SKM-1 (cell line): ENCODE data around the gene ADCY4.
A peak's percentile ranks its signal among the peaks of the same experiment; 100 is the strongest.
"Not testable (repeated sequence)": the region's sequence is repeated elsewhere in the genome, so short reads cannot be mapped to it uniquely, and the experiment has no call there.

Source experiments
- DNase-seq: peaks from one replicate; lab custom pipeline; 2025; ENCODE audit not compliant: unreplicated experiment; lab: John Stamatoyannopoulos, UW

The ADCY4 gene

DNA sequence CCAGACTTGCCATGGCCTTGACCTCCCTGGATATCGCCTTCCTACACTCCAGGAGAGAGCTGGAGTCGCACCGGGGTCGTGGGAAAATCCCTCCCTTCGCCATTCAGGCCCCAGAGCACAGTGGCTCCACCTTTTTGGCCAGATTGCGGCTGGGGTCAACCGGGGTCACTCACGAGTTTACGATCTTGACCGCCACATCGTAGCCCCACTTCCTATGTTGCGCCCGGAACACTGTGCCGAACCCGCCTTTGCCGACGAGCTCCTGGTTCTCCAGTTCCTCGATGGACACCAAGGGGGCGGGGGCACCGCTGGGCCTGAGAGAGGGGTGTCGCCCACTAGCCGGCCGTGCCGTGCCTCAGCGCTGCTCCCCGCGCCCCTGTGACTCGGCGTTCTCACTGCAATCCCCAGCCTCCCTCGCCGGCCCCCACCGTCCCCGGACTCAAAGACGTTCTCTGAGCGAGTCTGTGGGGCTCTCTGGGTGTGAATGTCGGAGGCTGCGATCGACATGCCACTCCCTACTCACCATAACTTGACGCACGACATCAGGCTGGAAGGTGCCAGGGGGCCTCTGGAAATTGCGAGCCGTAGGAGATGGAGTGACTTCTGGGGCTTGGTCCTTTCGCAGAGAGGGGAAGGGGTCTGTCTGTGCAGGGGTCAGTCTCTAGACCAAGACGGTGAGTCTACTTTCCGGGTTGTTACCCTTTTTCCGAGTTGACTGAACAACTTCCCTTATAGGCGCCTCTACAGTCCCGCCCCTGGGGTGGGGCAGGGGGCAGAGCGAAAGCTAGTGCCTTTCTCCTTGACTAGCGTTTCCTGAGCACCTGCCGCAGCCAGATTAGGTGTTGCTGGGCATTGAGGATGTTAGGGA is 4.6 kb upstream of the ADCY4 start, which contains the start of gene RIPK3:
RIPK3 (minus strand) TSS at position 708 of the 868 bp plus-strand sequence; CDS start at position 543, 165 bp downstream.
- DNase-seq, result peak; percentile 25

DNA sequence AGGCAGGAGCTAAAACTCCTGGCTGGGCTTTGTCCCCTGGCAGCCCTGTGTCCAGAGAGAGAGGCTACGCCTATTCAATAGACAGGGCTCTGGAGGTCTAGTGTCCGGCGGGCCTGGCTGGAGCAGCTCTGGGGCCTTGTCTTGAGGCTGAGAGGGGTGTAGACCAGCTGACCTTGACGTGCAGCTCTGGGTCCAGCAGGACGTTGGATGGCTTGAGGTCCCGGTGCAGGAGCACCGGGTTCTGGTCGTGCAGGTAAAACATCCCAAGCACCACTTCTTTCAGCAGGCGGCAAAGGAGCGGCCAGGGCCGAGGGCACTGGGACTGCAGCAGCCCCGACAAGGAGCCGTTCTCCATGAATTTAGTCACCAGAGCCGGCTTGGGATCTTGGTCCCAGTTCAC is 4.0 kb upstream of the ADCY4 start:
- DNase-seq, result no peak

GRCh38 chr14:24337824-24338175 is 2.9 kb upstream of the ADCY4 start:
- no peak for DNase-seq

DNA sequence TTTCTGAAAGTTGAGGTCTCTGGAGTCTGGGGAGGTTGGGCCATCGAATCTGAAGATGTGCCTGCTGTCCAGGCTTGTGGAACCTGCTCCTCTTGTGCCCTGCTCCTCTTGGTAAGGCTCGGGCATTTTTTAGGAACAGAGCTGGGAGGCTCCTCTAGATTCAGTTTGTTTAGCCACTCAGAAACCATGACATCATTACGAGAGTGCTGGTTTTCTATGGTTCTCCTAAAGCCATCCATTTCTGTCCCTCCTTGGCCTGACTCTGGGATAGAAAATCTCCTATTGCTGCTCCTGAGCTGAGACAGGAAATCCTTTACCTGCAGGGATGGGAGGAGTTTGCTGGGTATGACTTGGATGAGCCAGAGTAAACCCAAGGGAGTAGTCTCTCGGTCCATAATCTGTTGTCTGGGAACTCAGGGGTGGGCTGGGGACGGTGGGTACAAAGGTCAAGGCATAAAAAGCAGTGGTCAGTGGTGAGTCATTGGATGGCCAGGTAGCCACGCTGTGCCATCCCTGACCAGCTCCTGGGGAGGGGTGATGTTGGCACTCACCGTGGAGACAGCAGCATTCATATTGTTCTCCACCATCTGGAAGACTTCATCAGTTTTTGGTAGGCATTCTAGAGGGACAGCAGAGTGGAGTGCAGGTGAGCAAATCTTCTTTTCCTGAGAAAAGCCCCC is 2.4 kb upstream of the ADCY4 start:
- DNase-seq, result no peak

GRCh38 chr14:24335461-24336171 is 745 bp upstream of the ADCY4 start:
- DNase-seq, result no peak

GRCh38 chr14:24332268-24332993 is 2.4 kb downstream of the ADCY4 start:
- no peak for DNase-seq

DNA sequence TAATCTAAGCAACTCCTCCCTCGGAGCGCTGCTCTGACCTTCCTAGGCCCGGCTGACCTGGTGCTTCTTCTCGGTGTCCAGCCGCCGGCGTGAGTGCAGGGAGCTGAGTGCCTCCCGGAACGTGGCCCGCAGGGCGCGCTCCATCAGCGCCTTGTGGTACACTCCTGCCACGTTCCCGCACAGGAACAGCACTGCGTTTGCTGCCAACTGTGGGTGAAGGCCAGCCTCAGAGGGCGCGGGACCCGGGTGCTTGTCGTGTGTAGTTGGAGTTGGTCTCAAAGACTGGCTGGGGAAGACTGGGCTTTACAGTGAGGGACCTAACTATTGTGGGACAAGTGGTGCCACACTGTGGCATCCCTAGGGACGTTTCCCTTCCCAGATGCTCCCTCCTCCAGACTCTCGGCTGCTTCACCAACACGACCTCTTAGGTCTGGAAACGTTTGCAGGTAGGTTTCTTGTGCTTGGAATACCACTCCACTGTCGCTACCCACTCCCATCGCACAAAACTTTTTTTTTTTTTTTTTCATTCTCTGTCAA is 3.1 kb downstream of the ADCY4 start:
- no peak for DNase-seq

GRCh38 chr14:24330973-24331674 is 3.7 kb downstream of the ADCY4 start:
- no peak for DNase-seq

DNA sequence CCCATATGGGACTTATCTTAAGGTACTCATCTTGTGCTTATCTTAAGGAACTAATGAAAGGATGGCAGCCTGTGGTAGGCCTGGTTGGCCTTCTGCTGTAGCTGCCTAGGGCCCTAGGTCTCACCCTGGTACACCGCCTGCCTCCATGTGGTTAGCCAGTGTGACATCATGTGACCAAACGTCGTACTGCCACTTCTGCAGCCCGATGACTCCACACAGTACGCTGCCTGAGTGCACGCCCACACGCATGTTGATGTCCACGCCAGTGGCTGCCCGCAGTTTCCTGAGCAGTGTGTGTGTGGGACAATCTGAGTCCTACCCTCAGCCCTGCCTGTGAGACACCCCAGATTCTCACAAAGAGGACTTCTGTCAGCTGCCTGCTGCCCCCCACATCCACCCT is 5.1 kb downstream of the ADCY4 start:
- DNase-seq, result no peak

- no peak for DNase-seq
Observed at GRCh38 chr14:24329073-24329663, 5.7 kb downstream of the ADCY4 start.

DNA sequence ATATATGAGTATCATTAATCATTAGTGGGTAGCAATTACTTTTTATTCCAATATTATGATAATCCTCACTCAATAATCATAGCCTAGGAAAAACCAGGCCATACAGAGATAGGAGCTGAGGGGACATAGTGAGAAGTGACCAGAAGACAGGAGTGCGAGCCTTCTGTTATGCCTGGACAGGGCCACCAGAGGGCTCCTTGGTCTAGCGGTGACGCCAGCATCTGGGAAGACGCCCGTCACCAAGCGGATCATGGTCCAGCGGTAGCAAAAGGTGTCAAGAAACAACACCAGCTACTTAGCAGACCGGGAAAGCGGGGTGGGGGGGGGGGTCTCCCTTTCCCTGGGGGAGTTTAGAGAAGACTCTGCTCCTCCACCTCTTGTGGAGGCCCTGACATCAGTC is 7.0 kb downstream of the ADCY4 start:
- DNase-seq, result not testable (repeated sequence)

DNA sequence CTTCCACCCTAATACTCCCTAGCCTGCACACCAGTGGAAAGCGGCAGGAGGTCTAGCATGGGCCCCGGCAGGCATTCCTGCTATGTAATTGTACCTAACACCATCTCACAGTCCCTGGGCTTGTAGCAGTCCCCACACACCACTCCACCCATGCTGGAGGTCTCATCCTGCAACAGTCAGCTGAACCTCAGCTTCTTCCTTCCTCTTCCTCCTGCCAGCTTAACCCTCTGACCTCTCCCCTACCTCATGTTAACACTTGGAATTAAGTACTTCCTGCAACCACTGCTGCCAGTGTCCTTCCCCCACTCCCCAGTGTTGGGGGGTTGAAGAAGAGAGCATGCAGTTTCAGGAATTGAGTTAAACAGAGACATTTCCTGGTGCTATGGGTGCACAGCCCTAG is 7.6 kb downstream of the ADCY4 start:
- peak; percentile 35 for DNase-seq

DNA sequence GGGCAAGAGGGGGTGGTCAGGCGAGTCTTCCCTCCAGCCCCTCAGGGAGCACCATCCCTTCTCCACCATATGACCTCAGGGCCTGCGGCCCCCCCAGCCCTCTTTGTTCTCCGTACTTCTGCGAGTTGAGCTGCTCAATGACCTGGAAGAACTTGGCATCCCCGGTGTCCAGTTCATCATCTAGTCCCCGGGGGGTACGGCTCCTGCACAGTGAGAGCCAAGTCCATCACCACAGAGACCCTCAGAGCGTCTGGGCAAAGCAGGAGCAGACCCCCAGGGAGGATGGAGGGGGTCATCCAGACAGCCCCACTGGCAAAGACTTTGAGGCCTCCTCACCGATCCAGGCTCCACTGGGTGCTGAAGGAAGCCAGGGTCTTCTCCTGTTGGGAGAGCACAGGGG is 8.9 kb downstream of the ADCY4 start:
- DNase-seq, result no peak

DNA sequence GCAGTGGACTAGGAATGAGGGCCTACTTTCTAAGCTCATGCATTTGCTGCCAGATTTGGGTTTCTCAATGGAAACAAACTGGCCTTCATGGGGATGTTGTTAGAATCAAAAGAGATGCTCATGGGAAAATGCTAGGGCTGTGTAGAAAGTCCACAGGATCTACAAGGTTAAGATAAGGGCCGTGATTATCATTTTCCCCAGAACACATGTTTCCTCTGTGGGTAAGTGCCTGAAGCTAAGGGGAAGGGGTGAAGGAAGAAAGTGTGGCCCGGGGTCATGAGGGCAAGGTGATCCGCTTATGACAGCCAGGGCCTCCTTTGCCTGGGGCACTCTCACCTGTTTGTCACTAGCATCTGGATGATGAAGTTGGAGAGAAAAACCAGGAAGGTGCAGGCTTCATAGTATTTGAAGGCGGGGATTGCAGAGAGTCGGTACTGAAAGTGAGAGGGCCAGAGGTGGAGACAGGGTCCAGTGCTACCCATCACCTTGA is 9.8 kb downstream of the ADCY4 start:
- no peak for DNase-seq

DNA sequence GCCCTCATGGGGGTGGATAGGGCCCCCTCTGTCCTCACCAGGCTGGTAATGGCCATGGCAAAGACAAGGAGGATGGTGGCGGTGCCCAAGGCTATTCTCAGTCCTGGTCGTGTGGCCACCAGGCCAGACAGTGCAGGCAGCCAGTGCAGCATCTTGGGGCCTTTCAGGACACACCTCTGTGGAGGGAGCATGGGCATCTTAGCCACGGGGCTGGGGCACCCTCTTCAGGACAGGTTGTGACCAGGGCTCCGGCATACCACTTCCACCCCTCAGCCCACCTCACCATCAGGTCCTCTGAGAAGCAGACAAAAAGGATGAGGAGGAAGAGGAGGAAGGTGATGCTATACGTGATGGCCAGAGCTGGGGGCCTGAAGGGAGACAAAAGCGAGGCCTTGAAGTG is 10.8 kb downstream of the ADCY4 start:
- DNase-seq, result no peak

GRCh38 chr14:24323341-24323740 is 11.5 kb downstream of the ADCY4 start:
- no peak for DNase-seq

- DNase-seq, result no peak
Observed at GRCh38 chr14:24322672-24323071, 12.2 kb downstream of the ADCY4 start.

- DNase-seq, result no peak
Observed at GRCh38 chr14:24321212-24321975, 13.5 kb downstream of the ADCY4 start.
